ENCODE results near the gene TMEM129.

The TMEM129 gene

GRCh38 chr4:1753697-1754311 lies 32.7 kb upstream of the TMEM129 start:
- TF ChIP-seq POLR2A (IDR thresholded peaks at IDR 0.05; ENCODE audit: low read depth, low read length) = no peak

GRCh38 chr4:1753294-1753696 lies 32.2 kb upstream of the TMEM129 start:
- TF ChIP-seq POLR2A (IDR thresholded peaks at IDR 0.05; ENCODE audit: low read depth, low read length) = no peak
- FAIRE-seq (no peak), DNase-seq (ENCODE audit: insufficient read length, low spot score) (no peak)

More at GRCh38 chr4:1753697-1754311, 32.7 kb upstream of the TMEM129 start:
- no peak for DNase-seq (ENCODE audit: insufficient read length, low spot score)
- FAIRE-seq = no peak

GRCh38 chr4:1752284-1753041 lies 31.3 kb upstream of the TMEM129 start:
- DNase-seq (ENCODE audit: insufficient read length, low spot score) = no peak
- TF ChIP-seq POLR2A (IDR thresholded peaks at IDR 0.05; ENCODE audit: low read depth, low read length) = no peak
- no peak for FAIRE-seq

GRCh38 chr4:1751919-1752283 lies 30.8 kb upstream of the TMEM129 start:
- TF ChIP-seq POLR2A (IDR thresholded peaks at IDR 0.05; ENCODE audit: low read depth, low read length) = no peak
- FAIRE-seq (no peak), DNase-seq (ENCODE audit: insufficient read length, low spot score) (no peak)

GRCh38 chr4:1751155-1751918 lies 30.2 kb upstream of the TMEM129 start:
- FAIRE-seq = no peak
- no peak for TF ChIP-seq POLR2A (IDR thresholded peaks at IDR 0.05; ENCODE audit: low read depth, low read length)
- no peak for DNase-seq (ENCODE audit: insufficient read length, low spot score)

GRCh38 chr4:1750381-1751154 lies 29.4 kb upstream of the TMEM129 start:
- TF ChIP-seq POLR2A (IDR thresholded peaks at IDR 0.05; ENCODE audit: low read depth, low read length) = no peak
- FAIRE-seq = no peak
- DNase-seq (ENCODE audit: insufficient read length, low spot score) = no peak

GRCh38 chr4:1749826-1750225 lies 28.7 kb upstream of the TMEM129 start:
- DNase-seq (ENCODE audit: insufficient read length, low spot score) (no peak), FAIRE-seq (no peak)
- no peak for TF ChIP-seq POLR2A (IDR thresholded peaks at IDR 0.05; ENCODE audit: low read depth, low read length)

- TF ChIP-seq POLR2A (IDR thresholded peaks at IDR 0.05; ENCODE audit: low read depth, low read length) = no peak
- no peak for DNase-seq (ENCODE audit: insufficient read length, low spot score)
Observed at GRCh38 chr4:1749370-1749769, 28.2 kb upstream of the TMEM129 start.

GRCh38 chr4:1748465-1748995 lies 27.4 kb upstream of the TMEM129 start:
- TF ChIP-seq POLR2A (IDR thresholded peaks at IDR 0.05; ENCODE audit: low read depth, low read length) = no peak
- peak; percentile 83 for DNase-seq (ENCODE audit: insufficient read length, low spot score)
- FAIRE-seq = no peak

More at GRCh38 chr4:1749370-1749769, 28.2 kb upstream of the TMEM129 start:
- FAIRE-seq = no peak

- no peak for TF ChIP-seq POLR2A (IDR thresholded peaks at IDR 0.05; ENCODE audit: low read depth, low read length)
- DNase-seq (ENCODE audit: insufficient read length, low spot score) = no peak
- FAIRE-seq = no peak
Observed at GRCh38 chr4:1747603-1747967, 26.5 kb upstream of the TMEM129 start.

- no peak for TF ChIP-seq POLR2A (IDR thresholded peaks at IDR 0.05; ENCODE audit: low read depth, low read length)
- FAIRE-seq = no peak
- DNase-seq (ENCODE audit: insufficient read length, low spot score) = no peak
Observed at GRCh38 chr4:1746919-1747602, 25.9 kb upstream of the TMEM129 start.

- no peak for FAIRE-seq
- TF ChIP-seq POLR2A (IDR thresholded peaks at IDR 0.05; ENCODE audit: low read depth, low read length) = no peak
- no peak for DNase-seq (ENCODE audit: insufficient read length, low spot score)
Observed at GRCh38 chr4:1746265-1746691, 25.2 kb upstream of the TMEM129 start.

GRCh38 chr4:1745697-1746096 lies 24.6 kb upstream of the TMEM129 start:
- DNase-seq (ENCODE audit: insufficient read length, low spot score) (no peak), FAIRE-seq (no peak)
- TF ChIP-seq POLR2A (IDR thresholded peaks at IDR 0.05; ENCODE audit: low read depth, low read length) = no peak
